ENCODE results near the gene CHRDL1.

DNA sequence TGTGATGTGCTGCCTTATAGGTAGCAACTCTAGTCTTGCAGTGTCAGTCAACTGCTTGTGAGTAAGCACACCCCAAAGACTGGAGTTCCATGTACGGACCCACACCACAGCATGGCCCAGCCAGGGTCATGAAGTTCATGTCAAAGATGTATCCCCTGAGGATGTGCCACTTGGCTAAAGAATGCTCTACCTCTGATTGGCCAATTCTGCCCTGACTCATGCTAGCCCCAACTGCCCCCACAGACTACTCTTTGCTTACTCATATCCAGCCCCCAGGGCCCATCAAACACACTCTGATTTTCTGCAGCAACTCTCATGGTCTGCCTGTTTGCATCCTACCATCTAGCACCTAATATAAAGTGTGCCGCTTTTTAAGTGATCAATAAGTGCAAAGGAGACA is 62.5 kb downstream of the CHRDL1 start:
- TF ChIP-seq, protein P1, sequence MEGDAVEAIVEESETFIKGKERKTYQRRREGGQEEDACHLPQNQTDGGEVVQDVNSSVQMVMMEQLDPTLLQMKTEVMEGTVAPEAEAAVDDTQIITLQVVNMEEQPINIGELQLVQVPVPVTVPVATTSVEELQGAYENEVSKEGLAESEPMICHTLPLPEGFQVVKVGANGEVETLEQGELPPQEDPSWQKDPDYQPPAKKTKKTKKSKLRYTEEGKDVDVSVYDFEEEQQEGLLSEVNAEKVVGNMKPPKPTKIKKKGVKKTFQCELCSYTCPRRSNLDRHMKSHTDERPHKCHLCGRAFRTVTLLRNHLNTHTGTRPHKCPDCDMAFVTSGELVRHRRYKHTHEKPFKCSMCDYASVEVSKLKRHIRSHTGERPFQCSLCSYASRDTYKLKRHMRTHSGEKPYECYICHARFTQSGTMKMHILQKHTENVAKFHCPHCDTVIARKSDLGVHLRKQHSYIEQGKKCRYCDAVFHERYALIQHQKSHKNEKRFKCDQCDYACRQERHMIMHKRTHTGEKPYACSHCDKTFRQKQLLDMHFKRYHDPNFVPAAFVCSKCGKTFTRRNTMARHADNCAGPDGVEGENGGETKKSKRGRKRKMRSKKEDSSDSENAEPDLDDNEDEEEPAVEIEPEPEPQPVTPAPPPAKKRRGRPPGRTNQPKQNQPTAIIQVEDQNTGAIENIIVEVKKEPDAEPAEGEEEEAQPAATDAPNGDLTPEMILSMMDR (IDR thresholded peaks at IDR 0.05; ENCODE audit: insufficient read depth, low read length, poor library complexity, severe bottlenecking): no peak
- no peak for TF ChIP-seq EZH2phosphoT487 (conservative IDR thresholded peaks at IDR 0.05; ENCODE audit: low read length)

Data from SU-DHL-6 (cell line).